ENCODE data around the gene SOX6.

Gene SOX6

DNA sequence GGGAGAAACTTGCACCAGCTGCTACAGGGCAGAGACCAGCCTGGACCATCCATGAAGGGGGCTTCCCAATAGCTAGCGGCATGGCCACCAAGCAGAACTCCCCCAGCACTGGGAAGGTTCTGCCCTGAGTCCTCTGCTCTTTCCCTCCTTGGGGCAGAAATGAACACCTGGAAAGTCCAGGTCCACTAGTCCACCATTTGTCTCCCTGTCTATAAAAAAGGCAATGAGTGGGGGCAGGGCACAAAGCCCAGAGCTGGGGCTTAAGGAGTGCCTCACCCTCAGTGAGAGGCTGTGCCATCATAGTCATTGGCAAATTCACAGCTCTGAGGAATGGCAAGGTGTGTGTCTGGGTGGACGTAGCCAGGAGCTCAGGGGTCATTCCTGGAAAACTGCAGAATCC is 420.3 kb downstream of the SOX6 start:
- Histone ChIP-seq H3K27ac (no peak overlapping the region), H3K27me3 (replicated peaks) (no peaks in the 10 kb centered on the region), H3K4me3 (ENCODE audit: low read depth, low read length) (no peak overlapping the region), H3K36me3 (replicated peaks) (no peaks in the 10 kb centered on the region)
- DNase-seq: no peak
- in situ Hi-C loops (cut with HindIII; ENCODE audit: low pct_ligation_motif_present, low sequenced_read_pairs): no loop called here
- TF ChIP-seq, protein P1, sequence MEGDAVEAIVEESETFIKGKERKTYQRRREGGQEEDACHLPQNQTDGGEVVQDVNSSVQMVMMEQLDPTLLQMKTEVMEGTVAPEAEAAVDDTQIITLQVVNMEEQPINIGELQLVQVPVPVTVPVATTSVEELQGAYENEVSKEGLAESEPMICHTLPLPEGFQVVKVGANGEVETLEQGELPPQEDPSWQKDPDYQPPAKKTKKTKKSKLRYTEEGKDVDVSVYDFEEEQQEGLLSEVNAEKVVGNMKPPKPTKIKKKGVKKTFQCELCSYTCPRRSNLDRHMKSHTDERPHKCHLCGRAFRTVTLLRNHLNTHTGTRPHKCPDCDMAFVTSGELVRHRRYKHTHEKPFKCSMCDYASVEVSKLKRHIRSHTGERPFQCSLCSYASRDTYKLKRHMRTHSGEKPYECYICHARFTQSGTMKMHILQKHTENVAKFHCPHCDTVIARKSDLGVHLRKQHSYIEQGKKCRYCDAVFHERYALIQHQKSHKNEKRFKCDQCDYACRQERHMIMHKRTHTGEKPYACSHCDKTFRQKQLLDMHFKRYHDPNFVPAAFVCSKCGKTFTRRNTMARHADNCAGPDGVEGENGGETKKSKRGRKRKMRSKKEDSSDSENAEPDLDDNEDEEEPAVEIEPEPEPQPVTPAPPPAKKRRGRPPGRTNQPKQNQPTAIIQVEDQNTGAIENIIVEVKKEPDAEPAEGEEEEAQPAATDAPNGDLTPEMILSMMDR (IDR thresholded peaks at IDR 0.05; ENCODE audit: low read depth, low read length, missing control alignments): no peak

DNA sequence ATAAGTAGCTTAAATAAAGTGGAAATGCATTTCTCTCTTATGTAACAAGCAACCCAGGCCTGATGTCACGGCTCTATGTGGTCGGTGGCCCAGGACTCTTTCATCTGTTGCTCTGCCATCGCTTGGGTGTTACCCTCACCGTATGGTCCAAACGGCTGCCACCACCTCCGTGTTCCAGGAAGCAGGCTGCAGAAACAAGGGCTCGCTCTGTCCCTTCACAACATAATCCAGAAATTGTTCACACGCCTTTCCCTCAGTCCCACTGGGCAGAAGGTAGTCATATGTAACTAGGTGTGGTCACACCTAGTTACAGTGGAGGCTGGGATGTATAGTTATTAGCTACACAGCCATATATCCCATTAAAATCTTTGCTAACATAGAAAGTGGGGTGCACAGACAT is 421.0 kb downstream of the SOX6 start:
- H3K27me3 ChIP-seq (replicated peaks): no peaks in the 10 kb centered on the region
- H3K4me3 ChIP-seq (ENCODE audit: low read depth, low read length): no peak overlapping the region
- H3K27ac ChIP-seq: no peak overlapping the region
- in situ Hi-C loops (cut with HindIII; ENCODE audit: low pct_ligation_motif_present, low sequenced_read_pairs): no loop called here
- TF ChIP-seq, protein P1 (IDR thresholded peaks at IDR 0.05; ENCODE audit: low read depth, low read length, missing control alignments): no peak
- H3K36me3 ChIP-seq (replicated peaks): no peaks in the 10 kb centered on the region
- no peak for DNase-seq

DNA sequence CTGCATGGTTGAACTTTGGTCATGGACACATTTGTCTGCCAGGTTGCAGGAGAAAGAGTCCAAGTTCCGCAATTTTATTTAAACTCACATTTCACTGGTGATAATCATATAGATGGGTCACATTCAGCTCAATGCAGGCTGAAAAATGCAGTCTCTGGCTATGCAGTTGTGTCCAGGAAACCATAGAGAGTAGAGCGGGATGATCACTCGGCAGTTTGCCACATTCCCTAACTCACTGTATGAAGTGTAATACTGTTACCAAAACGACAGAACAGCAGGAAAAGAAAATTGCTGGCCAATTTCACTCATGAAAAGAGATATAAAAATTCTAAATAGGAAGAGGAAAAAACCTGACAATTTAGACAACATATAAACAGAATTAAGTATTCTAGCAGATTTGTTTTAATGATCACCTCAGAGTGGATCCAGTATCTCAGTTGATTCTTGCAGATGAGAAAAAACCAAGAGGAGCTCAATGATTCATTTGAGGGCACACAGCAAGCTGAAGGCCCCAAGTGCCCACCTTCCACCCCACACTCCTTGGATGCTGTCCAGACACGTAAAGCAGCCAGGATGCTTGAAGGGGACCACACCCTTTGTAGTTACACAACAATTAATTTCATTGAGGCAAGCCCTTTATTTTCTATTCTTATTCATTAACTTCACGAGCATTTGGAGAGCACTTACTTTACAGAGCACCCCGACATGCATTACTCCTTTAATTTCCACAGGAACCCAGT is 422.3 kb downstream of the SOX6 start:
- in situ Hi-C loops (cut with HindIII; ENCODE audit: low pct_ligation_motif_present, low sequenced_read_pairs): no loop called here
- Histone ChIP-seq H3K36me3 (replicated peaks) (no peaks in the 10 kb centered on the region), H3K27me3 (replicated peaks) (no peaks in the 10 kb centered on the region), H3K27ac (no peak overlapping the region), H3K4me3 (ENCODE audit: low read depth, low read length) (no peak overlapping the region)
- DNase-seq: no peak
- TF ChIP-seq, protein P1 (IDR thresholded peaks at IDR 0.05; ENCODE audit: low read depth, low read length, missing control alignments): no peak

DNA sequence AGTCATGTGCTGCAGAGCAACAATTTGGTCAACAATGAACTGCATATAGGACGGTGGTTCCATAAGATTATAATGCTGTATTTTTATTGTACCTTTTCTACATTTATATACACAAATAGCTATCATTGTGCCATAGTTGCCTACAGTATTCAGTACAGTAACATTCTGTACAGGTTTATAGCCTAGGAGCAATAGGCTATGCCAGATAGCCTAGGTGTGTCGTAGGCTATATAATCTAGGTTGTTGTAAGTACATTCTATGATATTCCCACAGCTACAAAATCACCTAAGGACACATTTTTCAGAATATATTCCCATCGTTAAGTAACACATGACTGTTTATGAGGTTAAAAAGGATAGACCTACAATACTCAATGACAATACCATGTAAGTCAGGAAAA is 423.9 kb downstream of the SOX6 start:
- Histone ChIP-seq H3K27ac (no peak overlapping the region), H3K27me3 (replicated peaks) (no peaks in the 10 kb centered on the region), H3K4me3 (ENCODE audit: low read depth, low read length) (no peak overlapping the region), H3K36me3 (replicated peaks) (no peaks in the 10 kb centered on the region)
- in situ Hi-C loops (cut with HindIII; ENCODE audit: low pct_ligation_motif_present, low sequenced_read_pairs): no loop called here
- no peak for DNase-seq
- TF ChIP-seq, protein P1 (IDR thresholded peaks at IDR 0.05; ENCODE audit: low read depth, low read length, missing control alignments): no peak

DNA sequence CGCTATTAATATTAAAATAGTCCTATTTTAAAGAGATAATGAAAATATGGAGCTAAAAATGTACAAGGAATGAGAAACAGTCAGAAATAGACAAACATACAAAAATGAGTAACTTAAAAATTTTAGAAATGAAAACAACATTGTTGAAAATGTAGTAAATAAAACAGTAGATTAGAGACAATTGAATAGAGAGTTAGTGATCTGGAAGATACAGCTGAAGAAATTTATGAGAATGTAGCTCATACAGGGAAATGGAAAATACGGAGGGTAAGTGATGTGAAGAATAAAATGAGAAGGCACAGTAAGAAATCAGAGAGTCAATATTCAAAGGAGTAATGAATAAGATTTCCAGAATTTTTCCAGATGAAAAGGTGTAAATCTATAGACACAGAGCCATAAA is 424.8 kb downstream of the SOX6 start:
- DNase-seq: no peak
- in situ Hi-C loops (cut with HindIII; ENCODE audit: low pct_ligation_motif_present, low sequenced_read_pairs): no loop called here
- TF ChIP-seq, protein P1 (IDR thresholded peaks at IDR 0.05; ENCODE audit: low read depth, low read length, missing control alignments): no peak
- Histone ChIP-seq H3K36me3 (replicated peaks) (no peaks in the 10 kb centered on the region), H3K27me3 (replicated peaks) (no peaks in the 10 kb centered on the region), H3K4me3 (ENCODE audit: low read depth, low read length) (no peak overlapping the region), H3K27ac (no peak overlapping the region)

All from brain microvascular endothelial cell (primary cell).